Upper lobe of left lung (tissue), 6 donors: ENCODE results near the gene DHRS7B. TPM values are rescaled to one million over a fixed set of nuclear protein-coding genes. Genes with fewer than 3 reads are reported as not detected.

Experiments
- ATAC-seq, 2 donors: fragments of 200-7000 bp; cut with Tn5 transposase; one replicate each; pipeline ENCODE4 v1.9.1; 2022; ENCODE audit warnings: mild to moderate bottlenecking in 2 of 2, moderate library complexity in 2 of 2; ENCODE audit not compliant: low FRiP score in 2 of 2
- DNase-seq, 2 donors: peaks; one replicate each; pipeline ENCODE4 v3.0.0-alpha.2; 2019 to 2020
- H3K27ac ChIP-seq, 4 donors: fragments of 200-600 bp; sonication (generic); one replicate each; pipeline ENCODE4 v1.5.1; 2016 to 2019
- H3K27me3 ChIP-seq, 4 donors: fragments of 200-600 bp; sonication (generic); one replicate each; pipeline ENCODE4 v1.5.1; 2017 to 2019
- H3K36me3 ChIP-seq, 4 donors: fragments of 200-600 bp; sonication (generic); one replicate each; pipeline ENCODE4 v1.5.1; 2016 to 2019
- H3K4me1 ChIP-seq, 4 donors: fragments of 200-600 bp; sonication (generic); one replicate each; pipeline ENCODE4 v1.5.1; 2018 to 2019
- H3K4me3 ChIP-seq, 4 donors: fragments of 200-600 bp; sonication (generic); one replicate each; pipeline ENCODE4 v1.5.1; 2017 to 2019; ENCODE audit warnings: mild to moderate bottlenecking in 2 of 4, moderate library complexity in 1 of 4
- H3K9me3 ChIP-seq, 4 donors: fragments of 200-600 bp; sonication (generic); one replicate each; pipeline ENCODE4 v1.5.1; 2018 to 2019
- EP300 ChIP-seq, 4 donors: sonication (generic); formaldehyde crosslinking; IDR thresholded peaks; one replicate each; pipeline ENCODE4 v1.5.1; 2017; ENCODE audit warnings: antibody characterized with exemption in 4 of 4, control low read depth in 2 of 4
- POLR2A ChIP-seq, 4 donors: fragments of 450-650 bp; IDR thresholded peaks; one replicate each; pipeline ENCODE4 v1.5.1; 2016 to 2017; ENCODE audit warnings: antibody characterized with exemption in 4 of 4, mild to moderate bottlenecking in 2 of 4
- POLR2AphosphoS5 ChIP-seq, 2 donors: sonication (generic); formaldehyde crosslinking; IDR thresholded peaks; one replicate each; pipeline ENCODE4 v1.5.1; 2017; ENCODE audit warnings: antibody characterized with exemption in 2 of 2
- WGBS, 2 donors: methylation state at CpG; one replicate each; pipeline ENCODE4 v1.1.5; 2017 to 2018; 5-methylcytosine and 5-hydroxymethylcytosine counted together
- total RNA-seq, 6 donors: library from RNA; depleted of rRNA in 4 of 6; stranded (reverse); fragments of >200 nt in 4 of 6; gene quantifications; one replicate each; pipeline versions ENCODE4 v1.1.0 to v1.2.1, GENCODE V29; 2016 to 2021
- TF ChIP-seq, protein P1 (sequence below), 6 experiments: fragments of 450-650 bp in 4 of 6; fragments of 200-600 bp in 2 of 6; sonication (generic) in 2 of 6; IDR thresholded peaks; one replicate each; pipeline ENCODE4 v1.5.1; 2016 to 2019; ENCODE audit warnings: antibody characterized with exemption in 6 of 6
- donor health status: DM: no; HTN: no; CAD: no; lungs with moderate emphysema.
- donor health status: DM: no; HTN: yes; CAD: no; lungs with severe emphysema.

DHRS7B gene
- total RNA-seq, 6 donors from 2014 or later: 16.8 to 47.2 (median 30.2) TPM

DNA sequence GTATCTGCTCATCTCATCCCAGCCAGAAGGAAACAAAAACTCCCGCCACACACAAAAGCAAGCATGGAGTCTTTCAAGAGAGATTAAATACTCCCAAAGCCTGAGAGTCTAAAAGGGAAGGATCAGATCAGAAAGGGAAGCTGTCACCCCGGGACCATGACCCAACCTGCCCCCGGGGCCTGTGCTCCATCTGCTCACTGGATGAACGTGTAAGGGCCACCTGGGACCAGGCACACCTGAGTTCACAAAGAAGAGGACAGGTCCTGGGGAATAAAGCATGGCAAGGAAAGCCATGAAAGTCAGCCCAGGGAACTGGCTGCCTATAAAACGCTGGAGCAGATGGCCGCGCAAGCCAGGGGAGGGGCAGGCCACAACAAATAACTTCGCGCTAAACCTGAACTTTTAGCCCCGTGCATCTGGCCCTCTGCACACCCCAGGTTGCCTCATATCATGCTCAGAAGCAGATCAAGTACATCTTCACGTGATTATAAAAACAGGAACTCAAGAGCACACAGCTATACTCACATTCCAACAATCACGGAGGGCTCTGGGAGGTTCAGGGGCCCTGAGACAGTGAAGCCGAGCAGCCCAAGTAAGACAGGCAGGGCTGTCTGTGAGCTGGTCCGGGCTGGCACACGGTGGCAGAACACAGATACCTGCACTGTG lies 83.8 kb downstream of the DHRS7B start:
- WGBS, 2 donors: 54 to 60% methylated on average over 5 to 15 of the region's 15 CpGs
- Histone ChIP-seq H3K9me3 (no peaks in the 10 kb centered on the region), H3K4me3 (no peak overlapping the region), H3K4me1 (peaks cover 52 to 66% (median 56%) of the 10 kb centered on the region in 4 donors), H3K27me3 (no peaks in the 10 kb centered on the region), H3K36me3 (peaks cover 0 to 31% (median 11%) of the 10 kb centered on the region in 4 donors), H3K27ac (peak overlapping the region in 3 of 4 donors; percentile 7 to 19 (median 18))
- DNase-seq (peak in 1 of 2 donors; percentile 28), ATAC-seq (no peak)
- TF ChIP-seq, protein P1, sequence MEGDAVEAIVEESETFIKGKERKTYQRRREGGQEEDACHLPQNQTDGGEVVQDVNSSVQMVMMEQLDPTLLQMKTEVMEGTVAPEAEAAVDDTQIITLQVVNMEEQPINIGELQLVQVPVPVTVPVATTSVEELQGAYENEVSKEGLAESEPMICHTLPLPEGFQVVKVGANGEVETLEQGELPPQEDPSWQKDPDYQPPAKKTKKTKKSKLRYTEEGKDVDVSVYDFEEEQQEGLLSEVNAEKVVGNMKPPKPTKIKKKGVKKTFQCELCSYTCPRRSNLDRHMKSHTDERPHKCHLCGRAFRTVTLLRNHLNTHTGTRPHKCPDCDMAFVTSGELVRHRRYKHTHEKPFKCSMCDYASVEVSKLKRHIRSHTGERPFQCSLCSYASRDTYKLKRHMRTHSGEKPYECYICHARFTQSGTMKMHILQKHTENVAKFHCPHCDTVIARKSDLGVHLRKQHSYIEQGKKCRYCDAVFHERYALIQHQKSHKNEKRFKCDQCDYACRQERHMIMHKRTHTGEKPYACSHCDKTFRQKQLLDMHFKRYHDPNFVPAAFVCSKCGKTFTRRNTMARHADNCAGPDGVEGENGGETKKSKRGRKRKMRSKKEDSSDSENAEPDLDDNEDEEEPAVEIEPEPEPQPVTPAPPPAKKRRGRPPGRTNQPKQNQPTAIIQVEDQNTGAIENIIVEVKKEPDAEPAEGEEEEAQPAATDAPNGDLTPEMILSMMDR (IDR thresholded peaks at IDR 0.05): no peak
- TF ChIP-seq EP300 (IDR thresholded peaks at IDR 0.05) (no peak), POLR2AphosphoS5 (IDR thresholded peaks at IDR 0.05) (no peak), POLR2A (IDR thresholded peaks at IDR 0.05) (no peak)

DNA sequence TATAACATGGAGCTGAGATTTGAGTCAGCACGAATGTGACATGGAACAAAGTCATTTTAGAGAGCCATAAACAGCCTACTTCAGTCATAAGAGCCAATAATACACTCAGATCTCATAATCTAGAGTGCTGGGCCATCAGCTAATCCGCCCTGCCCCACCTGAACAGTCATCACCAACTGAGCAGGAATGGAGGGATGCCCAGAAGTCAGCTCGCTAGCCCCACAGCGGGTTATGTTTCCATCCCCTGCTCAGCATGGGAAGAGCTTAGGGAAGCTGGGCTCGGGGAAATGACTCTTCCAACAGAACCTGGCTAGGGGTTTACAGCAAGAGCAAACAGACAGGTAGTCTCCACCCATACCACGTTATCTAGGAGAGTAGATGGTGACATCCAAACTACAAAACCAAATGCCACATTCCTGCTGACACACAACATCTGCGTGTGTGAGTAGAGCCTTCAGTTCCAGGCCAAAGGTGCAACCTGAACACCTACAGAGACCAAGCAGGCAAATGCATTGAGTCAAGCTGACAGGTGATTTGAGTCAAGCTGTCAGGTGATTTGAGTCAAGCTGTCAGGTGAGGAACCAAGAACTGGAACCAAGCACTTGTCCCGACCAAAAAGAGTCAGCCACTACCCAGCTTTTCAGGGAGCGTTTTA lies 85.2 kb downstream of the DHRS7B start:
- DNase-seq (peak in 1 of 2 donors; percentile 44), ATAC-seq (no peak)
- peak overlapping the region in 1 of 4 donors; percentile 75 for H3K4me3 ChIP-seq
- peaks cover 0 to 28% (median 11%) of the 10 kb centered on the region in 4 donors for H3K36me3 ChIP-seq
- TF ChIP-seq POLR2A (IDR thresholded peaks at IDR 0.05): no peak
- TF ChIP-seq POLR2AphosphoS5 (IDR thresholded peaks at IDR 0.05): no peak
- no peak for TF ChIP-seq EP300 (IDR thresholded peaks at IDR 0.05)
- TF ChIP-seq, protein P1 (IDR thresholded peaks at IDR 0.05): no peak
- 70 to 75% methylated on average over 9 of the region's 9 CpGs for WGBS, 2 donors
- peaks cover 49 to 77% (median 62%) of the 10 kb centered on the region in 4 donors for H3K4me1 ChIP-seq
- peak overlapping the region in 1 of 4 donors; percentile 6 for H3K27ac ChIP-seq
- no peaks in the 10 kb centered on the region for H3K27me3 ChIP-seq
- H3K9me3 ChIP-seq: no peaks in the 10 kb centered on the region

DNA sequence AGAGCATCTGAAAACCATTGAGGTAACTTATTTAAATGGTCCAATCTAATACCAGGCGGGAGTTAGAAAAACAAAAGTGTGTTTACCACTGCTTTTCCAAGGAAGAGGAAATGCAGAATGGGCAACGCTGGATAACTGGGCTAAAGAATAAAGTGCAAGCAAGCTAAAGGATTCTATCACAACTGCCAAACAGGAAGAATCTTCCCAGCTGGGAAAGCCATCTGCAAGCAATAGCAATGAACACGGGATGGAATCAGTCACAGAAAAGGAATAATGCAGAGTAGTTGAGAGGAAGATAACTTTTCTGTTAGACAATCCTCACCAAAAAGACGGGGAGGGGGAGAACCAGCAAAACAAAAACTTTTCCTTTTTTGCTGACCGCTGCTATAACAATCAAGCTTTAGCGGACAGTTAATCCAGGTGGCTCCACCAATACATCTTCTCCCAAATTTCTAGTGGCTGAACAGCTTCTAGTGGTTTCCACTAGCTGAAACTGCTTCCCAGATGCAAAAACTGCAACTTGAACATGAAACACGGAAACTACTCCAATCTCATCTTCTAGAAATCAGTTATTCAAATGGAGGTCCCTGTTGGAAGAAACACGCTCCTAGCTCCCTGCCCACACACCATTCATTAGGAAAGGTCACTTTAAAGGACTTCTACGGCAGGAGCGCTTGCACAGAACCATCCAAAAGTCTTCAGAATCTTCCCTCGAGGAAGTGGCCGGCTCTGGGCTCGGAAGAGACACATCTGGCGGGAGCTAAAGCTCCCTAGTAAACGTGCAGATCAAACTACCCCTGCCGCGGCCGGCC lies 86.3 kb downstream of the DHRS7B start:
- TF ChIP-seq EP300 (IDR thresholded peaks at IDR 0.05) (no peak), POLR2A (IDR thresholded peaks at IDR 0.05) (no peak), POLR2AphosphoS5 (IDR thresholded peaks at IDR 0.05) (no peak)
- TF ChIP-seq, protein P1 (IDR thresholded peaks at IDR 0.05): no peak
- H3K36me3 ChIP-seq: peaks cover 0 to 28% (median 8%) of the 10 kb centered on the region in 4 donors
- peaks cover 48 to 85% (median 62%) of the 10 kb centered on the region in 4 donors for H3K4me1 ChIP-seq
- H3K27me3 ChIP-seq: no peaks in the 10 kb centered on the region
- DNase-seq (no peak), ATAC-seq (no peak)
- 10% methylated on average over 10 to 18 of the region's 18 CpGs for WGBS, 2 donors
- peak overlapping the region; percentile 95 to 97 (median 96) for H3K27ac ChIP-seq
- H3K4me3 ChIP-seq: peak overlapping the region; percentile 75 to 95 (median 88)
- H3K9me3 ChIP-seq: no peaks in the 10 kb centered on the region

DNA sequence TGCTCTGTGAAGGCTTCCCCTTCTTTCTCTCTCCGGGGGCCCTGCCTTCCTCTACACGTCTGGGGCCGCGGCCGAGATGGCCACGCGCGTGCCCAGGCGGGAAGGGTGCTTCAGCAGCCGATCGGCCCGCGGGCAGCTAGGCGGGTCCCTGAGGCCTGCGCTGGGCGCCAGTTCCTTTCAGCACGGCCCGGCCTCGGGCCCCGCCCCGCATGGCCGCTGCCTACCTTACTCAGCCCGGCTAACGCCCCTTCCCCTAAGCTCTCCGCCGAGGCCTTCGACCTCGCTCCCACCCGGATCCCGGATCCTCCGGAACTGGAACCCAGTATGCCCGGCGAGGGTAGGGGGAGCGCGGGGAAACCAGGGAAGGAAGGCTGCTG lies 86.9 kb downstream of the DHRS7B start:
- H3K27me3 ChIP-seq: no peaks in the 10 kb centered on the region
- ATAC-seq (peak; percentile 50 to 54), DNase-seq (peak; percentile 40 to 92)
- 0% methylated on average over 1 to 30 of the region's 35 CpGs for WGBS, 2 donors
- TF ChIP-seq, protein P1 (IDR thresholded peaks at IDR 0.05): no peak
- TF ChIP-seq POLR2A (IDR thresholded peaks at IDR 0.05) (no peak), EP300 (IDR thresholded peaks at IDR 0.05) (no peak), POLR2AphosphoS5 (IDR thresholded peaks at IDR 0.05) (no peak)
- H3K9me3 ChIP-seq: no peaks in the 10 kb centered on the region
- peaks cover 44 to 83% (median 62%) of the 10 kb centered on the region in 4 donors for H3K4me1 ChIP-seq
- peak overlapping the region; percentile 95 to 97 (median 96) for H3K27ac ChIP-seq
- peak overlapping the region; percentile 75 to 95 (median 88) for H3K4me3 ChIP-seq
- peaks cover 0 to 22% (median 5%) of the 10 kb centered on the region in 4 donors for H3K36me3 ChIP-seq
